GF-D8 (cell line): ENCODE measurements around the gene ZNF581.

Experiments used
- DNase-seq: peaks from one replicate; lab custom pipeline; 2025; lab: John Stamatoyannopoulos, UW

The ZNF581 gene

DNA sequence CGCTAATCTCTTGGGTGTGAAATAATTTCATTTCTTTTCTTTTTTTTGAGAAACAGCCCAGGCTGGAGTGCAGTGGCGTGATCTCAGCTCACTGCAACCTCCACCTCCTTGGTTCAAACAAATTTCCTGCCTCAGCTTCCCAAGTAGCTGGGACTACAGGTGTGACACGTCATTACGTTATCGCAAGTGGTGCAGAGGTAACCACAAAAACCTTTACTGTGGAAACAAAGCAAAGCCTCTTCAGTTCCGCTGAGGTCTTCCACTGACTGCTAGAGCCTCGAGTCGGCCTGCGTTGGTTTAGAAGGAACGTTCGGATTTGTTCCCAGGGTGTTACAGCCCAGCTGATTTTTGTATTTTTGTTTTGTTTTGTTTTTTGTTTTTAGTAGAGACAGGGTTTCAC is 17.1 kb upstream of the ZNF581 start:
- no peak for DNase-seq

DNA sequence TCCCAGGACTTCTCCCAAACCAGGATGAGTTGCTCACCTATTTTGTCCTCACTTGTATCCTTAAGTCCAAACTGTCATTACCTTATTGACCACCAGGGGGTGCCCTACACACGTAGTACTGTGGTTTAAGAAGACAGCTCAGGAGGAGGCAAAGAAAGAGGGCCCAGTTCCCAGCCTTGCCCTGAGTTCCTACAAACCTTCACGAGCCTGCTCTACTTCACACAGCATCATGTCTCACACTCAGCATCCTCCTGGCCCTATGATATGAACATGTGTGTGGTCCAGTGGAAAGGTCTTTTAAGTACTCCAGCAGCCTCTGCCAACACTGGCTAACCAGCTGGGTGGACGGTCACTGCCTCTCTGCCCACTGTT is 11.0 kb upstream of the ZNF581 start:
- peak; percentile 77 for DNase-seq

DNA sequence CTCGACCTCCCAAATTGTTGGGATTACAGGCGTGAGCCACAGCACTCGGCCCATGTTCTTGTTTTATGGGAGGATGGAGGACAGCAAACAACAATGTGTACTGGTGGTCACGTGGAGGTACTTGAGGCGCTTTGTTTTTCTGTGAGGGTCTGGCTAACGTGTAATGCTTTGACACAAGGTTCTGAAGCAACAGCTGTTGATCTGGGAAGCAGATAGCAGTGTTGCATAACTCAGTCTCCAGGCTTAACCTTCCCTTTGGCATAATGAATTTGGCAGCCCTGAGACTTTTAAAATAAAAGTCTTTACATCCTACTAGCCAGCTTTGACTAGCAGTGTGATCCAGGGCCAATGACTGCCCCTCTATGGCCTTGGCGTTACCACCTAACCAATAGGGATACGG is 9.6 kb upstream of the ZNF581 start:
- peak; percentile 66 for DNase-seq

DNA sequence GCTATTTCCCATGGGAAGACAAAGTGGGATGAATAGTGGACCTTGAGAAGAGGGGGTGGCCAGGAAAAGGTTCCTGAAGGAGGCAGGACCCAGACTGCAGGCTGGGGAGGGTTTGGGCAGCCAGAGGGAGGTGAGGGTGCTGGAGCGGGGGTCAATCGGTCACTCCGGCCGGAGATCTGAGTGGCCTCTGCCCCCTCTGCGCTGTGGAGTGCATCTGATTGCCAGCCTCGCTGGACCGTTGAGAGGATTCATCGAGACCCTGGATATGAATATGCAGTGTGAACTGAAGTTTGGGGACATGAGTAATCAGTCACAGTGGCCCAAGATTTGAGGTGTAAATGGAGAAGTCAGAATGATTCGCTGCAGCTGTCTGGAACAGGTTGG is 8.1 kb upstream of the ZNF581 start:
- DNase-seq, result no peak

DNA sequence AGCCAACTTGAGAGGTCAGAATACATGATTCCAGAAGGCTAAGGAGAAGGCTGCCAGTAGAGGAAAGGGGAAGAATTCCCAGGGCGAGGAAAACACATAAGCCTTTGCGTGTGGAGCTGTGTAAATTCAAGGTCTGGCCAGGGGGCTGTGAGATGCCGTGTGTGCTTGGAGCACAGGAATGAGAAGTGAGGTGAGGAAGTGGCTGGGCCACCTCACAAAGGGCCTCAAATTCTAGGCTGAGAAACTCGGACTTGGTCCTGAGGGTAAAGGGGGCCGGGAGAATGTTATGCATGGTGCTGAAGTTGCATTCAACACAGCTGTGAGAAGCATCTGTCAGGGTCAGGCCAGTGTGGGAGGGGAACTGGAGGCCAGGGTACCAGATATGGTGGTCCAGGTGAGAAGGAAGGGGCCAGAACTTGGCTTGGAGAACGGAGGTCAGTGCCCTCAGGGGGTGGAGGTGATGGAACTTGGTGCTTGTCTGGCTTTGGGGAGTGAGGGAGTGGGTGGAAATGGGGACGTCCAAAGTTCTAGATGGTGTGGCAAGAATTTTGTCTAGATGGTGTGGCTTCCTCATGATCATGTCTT is 7.5 kb upstream of the ZNF581 start:
- DNase-seq, result no peak

DNA sequence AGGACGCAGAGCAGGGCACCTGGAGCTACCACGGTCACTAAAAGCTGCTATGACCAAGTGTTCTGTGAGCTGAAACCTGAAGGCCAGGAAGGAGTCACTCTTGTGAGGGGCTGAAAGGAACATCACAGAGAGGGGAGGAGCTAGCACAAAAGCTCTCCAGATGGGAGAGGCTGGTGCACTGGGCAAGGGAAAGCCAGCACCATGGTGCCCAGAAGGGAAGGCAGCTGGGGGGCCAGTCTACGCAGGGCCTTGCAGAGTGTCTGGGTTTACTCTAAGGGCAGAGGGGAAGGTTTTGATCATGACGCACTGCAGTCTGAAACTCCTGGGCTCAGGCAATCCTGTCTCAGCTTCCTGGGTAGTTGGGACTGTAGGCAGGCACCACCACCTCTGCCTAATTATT is 6.7 kb upstream of the ZNF581 start:
- no peak for DNase-seq

DNA sequence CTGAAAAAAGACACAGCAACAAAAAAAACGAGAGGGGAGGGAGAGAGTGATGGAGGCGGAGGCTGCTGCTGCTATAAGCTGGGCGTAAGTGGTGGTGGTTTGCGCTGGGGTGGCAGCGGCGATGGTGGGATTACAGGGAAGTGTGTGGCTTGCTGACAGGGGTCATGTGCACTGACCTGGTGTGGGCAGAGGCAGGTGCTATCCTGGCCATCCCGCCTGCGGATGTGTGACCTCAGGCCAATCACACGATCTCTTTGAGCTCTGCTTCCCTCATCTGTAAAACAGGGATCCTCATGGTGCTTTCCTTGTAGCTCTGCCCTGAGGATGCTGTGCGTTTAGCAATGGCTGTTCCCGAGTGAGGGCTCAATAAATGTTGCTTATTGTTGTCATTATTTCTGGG is 5.9 kb upstream of the ZNF581 start:
- DNase-seq, result no peak

DNA sequence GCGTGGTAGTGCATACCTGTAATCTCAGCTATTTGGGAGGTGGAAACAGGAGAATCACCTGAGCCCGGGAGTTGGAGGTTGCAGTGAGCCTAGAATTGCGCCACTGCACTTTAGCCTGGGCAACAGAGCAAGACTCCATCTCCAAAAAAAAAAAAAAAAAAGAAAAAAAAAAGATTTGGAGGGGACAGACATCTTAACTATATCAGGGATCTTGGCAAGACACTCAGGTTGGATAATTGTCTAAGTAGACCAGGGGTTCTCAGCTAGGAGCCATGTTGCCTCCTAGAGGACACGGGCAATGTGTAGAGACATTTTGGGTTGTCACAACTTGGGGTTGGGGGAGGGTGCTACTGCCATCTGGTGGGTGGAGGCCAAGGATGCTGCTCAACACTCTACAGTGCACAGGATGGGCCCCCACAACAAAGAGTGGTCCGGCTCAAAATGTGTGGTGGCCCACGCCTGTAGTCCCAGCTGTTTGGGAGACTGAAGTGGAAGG is 4.5 kb upstream of the ZNF581 start:
- peak; percentile 29 for DNase-seq

DNA sequence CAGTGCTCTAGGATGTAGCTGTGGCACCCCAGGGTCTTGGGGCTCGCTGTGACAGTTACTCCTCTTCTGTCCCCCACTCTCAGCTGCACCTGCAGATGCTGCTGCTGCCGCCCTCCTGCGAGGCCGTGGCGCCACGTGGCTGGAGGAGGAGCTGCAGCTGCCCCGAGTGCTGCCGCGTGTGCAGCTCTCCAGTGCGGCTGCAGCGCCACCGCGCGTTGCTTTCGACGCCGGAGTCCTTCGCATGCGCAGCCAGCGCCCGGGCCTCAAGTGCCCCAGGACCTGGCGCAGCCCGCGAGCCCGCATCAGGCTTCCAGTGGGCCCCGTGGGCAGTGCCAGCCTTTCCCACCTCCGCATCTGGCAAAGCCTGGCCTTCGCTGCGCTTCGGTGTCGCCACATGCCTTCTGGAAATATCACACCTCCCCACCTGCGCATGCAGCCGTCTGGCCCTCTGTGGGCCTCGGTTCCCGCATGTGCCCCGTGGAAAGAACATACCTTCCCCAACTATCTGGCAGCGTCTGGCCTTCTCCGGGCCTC is 3.3 kb upstream of the ZNF581 start:
- DNase-seq, result peak; percentile 49

DNA sequence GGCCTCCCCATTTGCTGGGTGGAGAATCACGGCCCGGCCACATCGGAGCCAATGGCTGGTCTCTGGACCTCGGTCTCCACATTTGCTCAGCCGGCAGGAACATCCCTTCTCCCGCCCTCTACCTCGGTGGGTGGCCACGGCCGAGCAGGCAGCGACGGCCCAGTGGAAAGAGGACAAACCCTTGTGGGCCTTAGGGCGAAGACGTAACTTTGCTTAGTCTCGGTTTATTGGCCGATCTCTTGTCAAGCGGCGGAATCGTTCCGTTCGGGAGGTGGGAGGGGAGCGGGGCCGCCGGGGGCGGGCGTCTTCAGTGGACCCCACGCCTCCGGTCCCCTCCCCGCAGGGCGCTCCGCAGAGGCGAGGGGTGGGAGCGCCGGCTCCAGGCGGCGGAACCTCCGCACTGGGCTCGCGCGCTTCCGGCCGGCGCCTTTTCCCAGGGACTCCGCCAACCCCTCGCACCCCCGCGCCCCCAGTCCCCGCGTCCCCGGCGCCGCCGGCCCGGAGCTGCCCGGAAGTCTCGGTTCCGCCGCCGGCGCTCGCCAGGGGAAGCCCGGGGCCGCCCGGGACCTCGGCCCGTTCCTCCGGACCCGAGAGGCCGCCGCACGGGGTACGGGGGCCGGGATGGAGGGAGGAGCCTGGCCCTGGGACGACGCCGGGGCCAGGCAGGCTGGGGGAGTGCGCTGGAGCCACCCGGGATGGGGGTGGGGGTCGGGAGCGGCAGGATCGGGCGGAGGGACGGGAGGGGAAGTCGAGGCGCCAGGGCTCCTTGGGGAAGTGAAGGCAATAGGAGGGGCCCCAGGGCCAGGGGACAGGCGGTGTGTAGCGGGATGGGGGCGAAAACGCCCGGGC is 2.6 kb upstream of the ZNF581 start, which contains the start of gene ZNF580:
ZNF580 (plus strand) TSS at position 426 of the 849 bp plus-strand sequence. CDS start 1,507 bp downstream, outside the sequence.
- DNase-seq, result no peak

DNA sequence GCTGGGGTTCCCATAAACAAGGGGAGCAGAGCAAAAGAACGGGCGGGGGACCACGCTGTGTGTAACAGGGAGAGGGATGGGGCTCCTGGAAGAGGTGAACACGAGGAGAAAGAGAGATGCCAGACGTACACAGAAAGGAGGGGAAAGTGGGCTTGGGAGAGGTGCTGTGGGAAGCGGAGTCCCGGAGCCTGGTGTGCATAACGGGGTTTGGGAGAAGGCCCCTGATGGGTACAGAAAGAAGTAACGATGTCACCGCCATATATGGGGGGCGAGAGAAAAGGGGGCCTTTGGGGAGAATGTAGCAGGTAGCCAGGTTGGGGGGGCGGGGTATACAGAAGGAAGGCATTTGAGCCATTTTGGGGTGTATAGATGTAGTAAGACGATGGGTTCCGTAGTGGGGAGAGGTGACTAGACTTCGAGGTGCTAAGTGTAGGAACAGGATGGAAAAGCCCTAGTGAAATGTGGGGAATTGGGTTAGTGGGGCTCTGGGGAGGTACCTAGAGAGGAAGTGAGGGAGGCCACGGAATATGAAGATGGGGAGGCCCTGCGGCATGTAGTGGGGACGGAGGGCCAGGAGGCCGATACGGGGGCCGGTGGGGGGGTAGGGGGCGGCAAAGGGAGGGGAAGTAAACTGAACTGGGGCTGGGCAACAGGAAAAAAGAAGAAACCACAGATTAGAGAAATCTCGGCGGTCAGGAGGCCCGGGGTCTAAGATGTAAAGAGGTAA is 1.9 kb upstream of the ZNF581 start:
- DNase-seq, result no peak

DNA sequence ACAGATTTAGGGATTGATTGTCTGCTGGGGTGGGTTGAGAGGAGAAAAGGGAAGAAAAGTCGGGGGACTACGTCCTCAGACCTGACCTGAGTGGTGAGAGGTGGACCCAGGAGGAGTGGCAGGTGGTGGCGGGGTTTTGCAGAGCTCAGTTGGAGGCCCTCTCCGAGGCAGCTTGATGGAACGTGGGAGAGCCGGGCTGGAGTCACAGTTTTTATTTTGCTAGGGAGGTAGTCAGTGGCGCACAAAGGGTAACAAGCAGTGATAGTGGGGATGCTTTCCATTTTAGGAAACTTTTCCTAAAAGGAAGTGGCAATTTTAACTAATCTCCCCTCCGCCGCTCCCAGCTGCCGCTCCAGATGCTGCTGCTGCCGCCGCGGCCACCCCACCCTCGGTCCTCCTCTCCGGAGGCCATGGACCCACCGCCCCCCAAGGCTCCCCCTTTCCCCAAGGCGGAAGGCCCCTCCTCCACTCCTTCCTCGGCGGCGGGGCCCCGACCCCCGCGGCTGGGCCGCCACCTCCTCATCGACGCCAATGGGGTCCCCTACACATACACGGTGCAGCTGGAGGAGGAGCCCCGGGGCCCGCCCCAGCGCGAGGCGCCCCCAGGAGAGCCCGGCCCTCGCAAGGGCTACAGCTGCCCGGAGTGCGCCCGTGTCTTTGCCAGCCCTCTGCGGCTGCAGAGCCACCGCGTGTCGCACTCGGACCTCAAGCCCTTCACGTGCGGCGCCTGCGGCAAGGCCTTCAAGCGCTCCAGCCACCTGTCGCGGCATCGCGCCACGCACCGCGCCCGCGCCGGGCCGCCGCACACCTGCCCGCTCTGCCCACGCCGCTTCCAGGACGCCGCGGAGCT is 1.1 kb upstream of the ZNF581 start:
- no peak for DNase-seq

DNA sequence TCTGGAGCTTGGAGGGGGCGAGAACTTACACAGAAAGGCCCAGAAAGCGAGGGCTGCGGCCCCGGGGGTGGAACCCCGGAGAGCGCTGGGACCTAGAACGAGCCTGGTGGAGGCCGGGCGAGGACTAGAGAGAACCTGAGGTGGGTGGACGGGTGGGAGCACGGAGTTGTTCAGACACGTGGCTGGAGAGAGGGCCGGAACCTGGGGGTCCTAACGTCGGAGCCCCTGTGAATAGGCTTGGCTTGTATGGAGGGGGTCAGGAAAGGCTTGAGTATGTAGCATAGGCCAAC is 383 bp downstream of the ZNF581 start:
- no peak for DNase-seq

DNA sequence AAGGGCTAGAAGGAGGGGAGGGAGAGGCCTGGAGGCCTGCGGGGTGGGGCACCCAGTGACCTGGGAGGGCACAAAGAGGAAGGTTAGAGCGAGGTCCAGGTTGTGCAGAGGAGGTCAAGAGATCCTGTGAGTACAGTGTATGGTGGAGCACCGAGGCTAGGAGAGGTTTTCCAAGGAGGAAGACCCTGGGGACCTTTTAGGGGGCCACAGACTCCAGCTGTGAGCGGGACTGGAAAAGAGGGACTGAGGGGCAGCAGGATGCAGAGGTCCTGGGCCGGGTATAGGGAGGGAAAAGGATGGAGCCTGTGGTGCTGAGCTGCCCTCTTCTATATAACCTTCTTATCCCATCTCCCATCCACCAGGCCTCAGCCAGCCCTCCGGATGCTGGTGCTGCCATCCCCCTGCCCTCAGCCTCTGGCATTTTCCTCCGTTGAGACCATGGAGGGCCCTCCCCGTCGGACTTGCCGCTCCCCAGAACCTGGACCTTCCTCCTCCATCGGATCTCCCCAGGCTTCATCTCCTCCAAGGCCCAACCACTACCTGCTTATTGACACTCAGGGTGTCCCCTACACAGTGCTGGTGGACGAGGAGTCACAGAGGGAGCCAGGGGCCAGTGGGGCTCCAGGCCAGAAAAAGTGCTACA is 863 bp downstream of the ZNF581 start:
- no peak for DNase-seq

DNA sequence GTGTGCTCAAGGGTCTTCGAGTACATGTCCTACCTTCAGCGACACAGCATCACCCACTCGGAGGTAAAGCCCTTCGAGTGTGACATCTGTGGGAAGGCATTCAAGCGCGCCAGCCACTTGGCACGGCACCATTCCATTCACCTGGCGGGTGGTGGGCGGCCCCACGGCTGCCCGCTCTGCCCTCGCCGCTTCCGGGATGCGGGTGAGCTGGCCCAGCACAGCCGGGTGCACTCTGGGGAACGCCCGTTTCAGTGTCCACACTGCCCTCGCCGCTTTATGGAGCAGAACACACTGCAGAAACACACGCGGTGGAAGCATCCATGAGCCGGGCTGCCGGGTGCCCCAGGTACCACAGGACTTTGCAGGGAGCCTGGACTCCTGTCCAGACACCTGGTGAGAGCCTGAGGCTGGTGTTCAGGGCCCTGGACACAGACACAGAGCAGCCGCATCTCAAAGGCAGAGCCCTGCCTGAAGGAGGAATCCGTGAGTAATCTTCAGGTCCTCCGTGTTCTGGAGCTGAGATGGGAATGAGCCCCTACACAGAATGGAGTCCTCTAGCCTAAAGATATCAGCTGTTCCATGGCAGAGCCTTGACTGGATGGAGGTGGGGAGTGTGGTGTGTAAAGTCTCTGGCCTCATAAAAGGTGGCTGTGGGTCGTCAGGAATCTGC is 1.5 kb downstream of the ZNF581 start:
- DNase-seq, result no peak

DNA sequence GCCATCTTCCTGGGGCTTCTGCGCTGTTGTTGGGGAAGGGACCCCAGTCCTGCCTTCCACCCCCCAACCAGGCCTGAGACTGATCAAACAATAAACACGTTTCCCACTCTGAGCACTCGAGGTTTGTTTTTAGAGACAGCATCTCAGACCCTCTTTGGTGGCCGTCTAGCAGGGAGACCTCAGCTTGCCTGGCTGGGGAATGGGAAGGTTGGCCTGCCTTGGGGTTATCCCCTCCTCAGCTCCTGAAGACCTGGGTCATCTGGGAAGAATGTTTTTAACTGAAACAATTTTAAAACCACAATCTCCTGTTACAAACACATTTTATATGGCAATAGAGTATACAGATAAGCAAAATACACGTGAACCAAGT is 2.0 kb downstream of the ZNF581 start:
- no peak for DNase-seq

DNA sequence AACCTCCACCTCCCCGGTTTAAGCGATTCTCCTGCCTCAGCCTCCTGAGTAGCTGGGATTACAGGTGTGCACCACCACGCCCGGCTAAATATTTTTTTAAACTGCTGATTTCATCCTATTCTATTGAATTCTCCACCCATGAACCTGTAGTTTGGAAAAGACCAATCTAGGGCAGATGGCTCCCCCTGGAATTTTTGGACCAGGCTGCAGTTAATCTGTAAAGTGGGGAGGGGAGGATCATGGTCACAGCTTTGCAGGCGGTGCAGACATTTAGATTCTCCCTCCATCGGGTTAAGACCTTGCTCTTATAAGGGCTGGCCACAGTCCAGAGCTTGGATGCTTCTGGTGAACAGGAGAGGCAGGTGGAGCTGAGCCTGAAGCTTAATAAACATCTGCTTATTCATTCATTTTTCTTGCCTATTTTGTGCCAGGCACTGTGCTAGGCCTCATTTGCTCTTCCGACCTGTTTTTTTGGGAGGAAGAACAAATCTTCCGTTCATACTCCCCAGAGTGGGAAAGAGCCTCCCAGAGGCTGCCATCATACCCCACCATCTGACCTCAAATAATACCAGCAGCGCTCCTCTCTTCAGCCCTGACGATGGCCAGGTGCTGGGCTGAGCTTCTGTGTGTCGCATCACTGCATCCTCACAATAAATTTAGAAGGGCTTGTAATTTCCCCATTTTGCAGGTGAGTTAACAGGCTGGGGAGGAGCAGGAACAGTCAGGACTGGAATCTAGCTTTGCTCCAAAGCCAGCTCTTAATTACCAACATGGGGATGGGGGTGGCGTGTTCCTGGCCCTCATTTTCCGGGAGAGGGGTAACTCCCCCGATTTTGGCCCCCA is 3.7 kb downstream of the ZNF581 start:
- no peak for DNase-seq

DNA sequence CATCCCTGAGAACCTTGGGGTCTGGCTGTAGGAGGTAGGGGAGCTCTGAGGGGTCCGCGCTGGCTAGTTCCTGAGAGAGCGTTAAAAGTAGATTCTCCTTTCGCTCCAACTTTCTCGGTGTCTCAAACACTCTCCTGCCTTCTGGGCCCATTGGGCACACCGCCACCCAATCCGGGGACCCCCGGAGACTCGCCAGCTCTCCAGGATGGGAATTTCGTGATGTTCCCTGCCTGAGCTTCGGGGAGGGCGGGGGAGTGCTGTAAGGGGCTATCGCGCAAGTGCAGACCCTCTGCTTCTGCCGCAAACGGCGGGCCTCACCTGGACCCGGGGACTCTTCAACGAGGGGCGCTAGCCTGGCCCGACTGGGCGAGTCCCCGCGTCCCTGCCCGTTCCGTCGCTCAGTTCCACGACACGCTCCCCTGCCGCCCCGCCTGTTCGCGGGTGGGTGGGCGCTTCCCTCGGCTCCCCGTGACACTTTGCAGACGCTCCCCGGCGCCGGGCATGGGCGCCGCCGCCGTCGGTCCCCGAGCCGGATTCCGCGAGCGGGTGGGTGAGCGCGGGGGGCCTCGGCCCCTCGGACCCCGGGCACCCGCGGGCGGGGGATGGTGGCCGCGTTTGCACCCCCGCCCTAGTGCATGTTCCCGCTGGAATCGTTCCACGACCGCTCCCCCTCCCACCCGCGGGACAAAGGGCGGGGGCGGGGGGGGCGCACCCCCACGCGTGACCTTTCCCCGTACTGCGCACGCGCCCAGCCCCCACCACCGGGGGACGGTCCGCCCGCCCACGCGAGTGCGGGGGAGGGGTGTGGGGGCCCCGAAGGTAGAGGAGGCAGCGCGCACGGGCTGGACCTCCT is 4.5 kb downstream of the ZNF581 start, which contains the start of gene CCDC106:
CCDC106 (plus strand) TSS at position 481 of the 853 bp plus-strand sequence. CDS start 835 bp downstream, outside the sequence.
- DNase-seq, result no peak
